HL-60 (cell line): ENCODE results near the gene PAH.

Source experiments
- DNase-seq, 2 experiments: peaks; one replicate each; pipeline ENCODE4 v3.0.0-alpha.2; 2010 to 2020; ENCODE audit warnings: low read depth in 1 of 2, low spot score in 1 of 2
- H3K27ac ChIP-seq: fragments of 250-450 bp; sonication (Bioruptor Pico); replicated peaks from 2 replicates; pipeline ENCODE4 v1.5.1; 2020; ENCODE audit warnings: mild to moderate bottlenecking, moderate library complexity
- H3K27me3 ChIP-seq: fragments of 250-450 bp; sonication (Bioruptor Pico); 2 replicates; pipeline ENCODE4 v1.5.1; 2021; ENCODE audit warnings: mild to moderate bottlenecking, moderate library complexity; ENCODE audit not compliant: insufficient read depth, poor library complexity, severe bottlenecking
- H3K4me3 ChIP-seq: replicated peaks from 2 replicates; pipeline ENCODE4 v1.5.1; 2011; ENCODE audit warnings: mild to moderate bottlenecking, control low read depth, low read length; ENCODE audit not compliant: insufficient read depth
- CTCF ChIP-seq: IDR thresholded peaks from one replicate; pipeline ENCODE4 v1.5.1; 2011; ENCODE audit warnings: low read length, control low read depth, inconsistent platforms; ENCODE audit not compliant: insufficient read depth
- GABPA ChIP-seq: IDR thresholded peaks from 2 replicates; pipeline ENCODE4 v1.6.1; 2012; ENCODE audit warnings: low read depth
- POLR2AphosphoS5 ChIP-seq: IDR thresholded peaks from 2 replicates; pipeline ENCODE4 v1.6.1; 2012; ENCODE audit warnings: low read depth
- REST ChIP-seq: IDR thresholded peaks from 2 replicates; pipeline ENCODE4 v1.6.1; 2012; ENCODE audit warnings: low read depth; ENCODE audit not compliant: insufficient replicate concordance
- SPI1 ChIP-seq: IDR thresholded peaks from 2 replicates; pipeline ENCODE4 v1.6.1; 2012; ENCODE audit warnings: low read depth, mild to moderate bottlenecking, borderline replicate concordance

Gene PAH

GRCh38 chr12:102950107-102950949, 33.3 kb upstream of the PAH start:
- TF ChIP-seq SPI1 (no peak), POLR2AphosphoS5 (no peak), REST (no peak), GABPA (no peak), CTCF (no peak)
- Histone ChIP-seq H3K4me3 (no peak overlapping the region), H3K27ac (no peak overlapping the region), H3K27me3 (peaks cover 31% of the 10 kb centered on the region)
- DNase-seq = no peak

DNA sequence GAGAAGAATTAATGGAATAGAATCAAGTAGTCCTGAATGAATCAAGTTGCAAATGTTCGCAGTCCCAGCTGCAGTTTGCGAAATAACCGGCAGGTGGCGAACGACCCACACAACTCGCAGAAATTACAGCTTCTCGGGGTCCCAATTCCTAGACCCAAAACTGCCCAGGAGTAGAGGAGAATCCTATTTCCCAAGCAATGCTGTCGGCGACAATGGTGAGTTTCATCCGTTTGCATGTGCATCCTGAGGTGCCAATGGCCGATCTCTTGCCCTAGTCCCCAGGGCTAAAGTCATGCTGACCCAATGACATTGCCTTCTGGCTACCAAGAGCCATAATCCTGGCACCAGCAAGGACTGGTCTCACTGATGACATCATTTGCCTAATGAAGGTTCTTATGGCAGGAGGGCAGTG, 31.9 kb upstream of the PAH start:
- Histone ChIP-seq H3K4me3 (no peak overlapping the region), H3K27me3 (peaks cover 19% of the 10 kb centered on the region), H3K27ac (no peak overlapping the region)
- TF ChIP-seq CTCF (peak; percentile 88), POLR2AphosphoS5 (no peak), REST (no peak), GABPA (no peak), SPI1 (no peak)
- peak in 1 of 2 experiments; percentile 9 for DNase-seq

DNA sequence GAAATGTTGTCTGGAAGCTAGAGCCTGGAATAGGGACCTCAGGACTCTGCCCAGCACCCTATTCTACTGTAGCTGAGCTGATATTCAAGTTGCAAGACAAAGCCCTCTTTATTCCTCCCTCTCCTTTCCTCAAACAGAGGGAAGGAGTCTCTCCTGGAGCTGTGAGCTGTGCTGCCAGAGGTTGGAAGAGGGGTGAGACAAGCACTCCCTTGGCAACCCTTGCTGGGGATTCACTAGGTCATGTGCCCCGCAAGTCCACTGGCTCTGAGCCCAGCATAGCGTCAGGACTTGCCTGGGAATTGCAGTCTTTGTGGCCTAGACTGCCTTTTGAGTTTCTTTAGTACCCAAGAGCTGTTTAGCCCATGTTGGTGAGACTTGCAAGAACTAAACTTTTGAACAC, 29.0 kb upstream of the PAH start:
- Histone ChIP-seq H3K4me3 (no peak overlapping the region), H3K27me3 (peaks cover 11% of the 10 kb centered on the region), H3K27ac (no peak overlapping the region)
- no peak for TF ChIP-seq REST
- TF ChIP-seq GABPA = no peak
- TF ChIP-seq SPI1 = no peak
- no peak for TF ChIP-seq POLR2AphosphoS5
- TF ChIP-seq CTCF = no peak
- DNase-seq = no peak
